NCI-H146 treated with DMSO at 0.1 percent for 48 hours (cell line): ENCODE measurements around the gene ZNF831.

ENCODE experiments used
- DNase-seq: peaks from one replicate; lab custom pipeline; 2025; ENCODE audit not compliant: unreplicated experiment; lab: John Stamatoyannopoulos, UW

ZNF831 gene

DNA sequence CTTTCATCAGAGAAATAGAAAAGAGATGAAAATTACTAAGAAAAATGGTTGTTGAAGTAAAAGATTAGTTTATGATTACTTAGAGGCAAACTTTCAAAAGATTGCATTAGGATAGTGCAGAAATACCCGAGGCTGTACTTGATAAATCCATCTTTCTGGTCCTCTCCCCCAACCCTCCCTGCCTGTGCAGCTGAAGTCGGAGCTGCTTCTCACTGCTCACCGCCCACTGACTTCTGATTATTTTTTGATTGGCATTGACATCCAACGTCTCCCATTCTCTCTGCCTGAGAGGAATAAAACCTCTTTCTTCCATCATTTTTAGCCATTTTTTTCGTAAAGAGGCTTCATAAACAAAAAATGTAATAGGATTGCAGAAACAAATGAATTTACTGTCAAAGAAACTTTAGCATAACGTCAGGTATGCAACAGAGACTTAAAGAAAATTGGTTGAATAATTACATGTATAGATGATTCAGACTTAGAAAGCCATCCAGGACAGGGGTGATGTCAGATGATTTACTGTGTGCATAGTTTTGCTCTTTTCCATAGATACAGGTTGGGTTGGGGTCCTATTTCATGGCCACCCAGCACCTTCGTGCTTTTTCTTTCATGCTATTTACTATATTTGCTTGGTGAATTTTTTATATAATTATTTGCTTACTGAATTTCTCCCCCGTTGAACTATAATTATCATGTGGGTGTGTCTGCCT is 83.2 kb downstream of the ZNF831 start:
- no peak for DNase-seq

DNA sequence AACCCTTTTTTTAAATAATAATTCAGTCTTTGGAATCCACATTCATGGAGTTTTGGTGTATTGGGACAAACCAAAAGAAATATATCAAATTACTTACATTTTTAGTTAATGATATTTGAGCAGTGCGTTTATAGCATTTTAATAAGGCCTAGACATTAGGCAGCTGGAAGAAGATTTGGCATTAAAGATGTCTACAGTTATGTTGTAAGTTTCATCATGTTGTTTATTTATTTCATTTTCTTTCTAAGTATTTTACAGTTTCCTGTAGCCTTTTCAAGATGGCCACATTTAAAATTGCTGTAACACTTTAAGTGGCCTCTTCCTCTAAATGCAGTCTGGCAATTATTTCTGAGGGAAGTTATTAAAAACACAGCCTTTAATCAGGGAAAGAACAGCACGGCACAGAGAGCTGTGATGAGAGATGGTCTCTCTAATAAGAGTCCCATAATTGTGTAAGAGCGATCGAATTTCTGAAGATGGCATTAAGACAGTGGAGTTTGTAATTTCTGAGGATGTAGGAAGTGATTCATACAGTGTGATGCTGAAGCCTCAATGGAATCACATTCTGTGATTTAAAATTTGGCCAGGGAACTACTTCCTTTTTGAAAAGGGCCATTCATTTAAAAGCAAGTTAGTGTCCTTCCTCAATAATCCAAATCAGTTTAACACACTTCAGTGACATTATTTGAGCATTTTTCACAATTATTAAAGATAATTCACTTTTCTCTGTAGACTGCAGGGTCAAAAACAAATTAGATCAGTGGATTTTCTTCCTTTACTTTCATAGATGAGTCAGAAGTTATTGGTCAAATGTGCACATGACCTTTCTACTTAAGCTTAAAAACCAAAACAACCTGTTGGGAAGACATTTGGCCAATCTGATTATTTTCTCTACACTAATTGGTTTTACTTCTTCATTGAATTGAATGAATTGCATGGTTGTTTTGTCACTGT is 84.4 kb downstream of the ZNF831 start:
- DNase-seq = no peak

DNA sequence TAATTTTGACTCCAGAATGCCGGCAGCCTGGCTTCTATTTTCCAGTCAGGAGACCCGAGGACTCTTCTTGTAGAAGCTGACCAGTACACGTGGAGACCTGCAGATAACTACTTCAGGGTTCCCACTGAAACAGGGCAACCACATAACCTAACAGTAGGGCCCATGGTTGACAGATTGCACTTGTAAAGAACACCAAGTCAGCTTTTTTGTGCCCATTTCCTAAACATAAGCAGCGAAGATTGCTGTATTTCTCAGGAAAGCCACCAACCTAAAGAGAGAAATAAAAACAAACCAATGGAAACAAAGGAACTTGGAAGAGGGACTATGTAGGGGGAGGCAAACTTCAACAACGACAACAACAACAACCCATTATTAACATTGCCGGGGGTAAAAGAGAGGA is 86.7 kb downstream of the ZNF831 start:
- DNase-seq = no peak

DNA sequence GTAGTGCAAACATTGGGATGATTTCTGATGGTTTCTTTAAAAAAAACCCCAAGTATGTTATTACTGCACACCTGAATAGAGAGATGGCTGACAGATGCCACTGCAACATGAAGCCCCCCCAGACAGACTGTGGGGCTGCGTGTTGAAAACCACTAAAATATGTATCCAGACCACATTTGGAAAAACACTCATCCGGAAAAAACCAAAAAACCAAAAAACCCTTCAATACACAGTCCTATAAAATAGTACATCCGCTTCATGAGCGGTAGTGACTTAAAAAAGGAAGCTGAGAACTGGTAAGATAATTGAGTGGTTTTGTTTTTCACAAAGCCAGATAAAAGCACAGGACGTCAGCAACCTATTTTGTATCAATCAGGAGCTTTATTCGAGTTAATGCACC is 89.7 kb downstream of the ZNF831 start:
- no peak for DNase-seq

- DNase-seq = no peak
These were observed 90.2 kb downstream of the ZNF831 start for GRCh38 chr20:59253779-59254319.

GRCh38 chr20:59255256-59255655 is 91.6 kb downstream of the ZNF831 start:
- DNase-seq = no peak

DNA sequence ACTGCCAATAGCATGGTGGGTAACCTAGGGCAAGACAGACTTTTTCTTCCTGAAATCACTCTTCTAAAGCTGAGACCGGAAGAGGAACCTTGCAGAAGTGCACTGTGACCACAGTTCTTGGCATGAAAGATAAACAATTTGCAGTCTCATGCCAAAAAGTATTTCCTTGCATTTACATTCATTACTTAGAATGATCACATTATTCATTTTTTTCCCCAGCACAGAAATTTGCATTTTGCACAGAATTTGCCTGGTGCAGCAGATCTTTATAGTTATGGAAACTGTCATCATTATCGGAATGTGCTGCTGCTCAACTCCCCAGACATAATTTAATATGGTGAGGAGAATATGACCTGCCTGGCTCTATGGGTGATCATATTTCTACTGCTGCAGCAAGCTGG is 94.6 kb downstream of the ZNF831 start:
- DNase-seq = no peak

DNA sequence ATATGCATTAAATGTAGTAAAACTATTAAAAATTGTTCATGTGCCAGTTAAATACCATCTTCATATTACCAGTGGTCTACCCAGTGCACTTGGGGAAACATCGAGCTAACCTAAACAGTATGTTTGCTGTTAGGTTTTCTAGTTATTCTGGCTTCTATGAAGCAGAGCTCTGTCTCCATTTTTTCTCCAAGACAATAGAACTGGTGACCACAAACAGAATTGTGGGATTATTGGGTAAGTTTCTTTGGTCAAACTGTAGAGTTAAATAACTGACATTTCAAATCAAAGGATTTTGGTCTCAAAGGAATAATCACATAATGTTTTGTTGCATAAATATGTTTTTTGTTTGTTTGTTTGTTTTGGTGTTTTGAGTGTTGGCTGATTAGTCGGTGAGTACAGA is 96.3 kb downstream of the ZNF831 start:
- no peak for DNase-seq

DNA sequence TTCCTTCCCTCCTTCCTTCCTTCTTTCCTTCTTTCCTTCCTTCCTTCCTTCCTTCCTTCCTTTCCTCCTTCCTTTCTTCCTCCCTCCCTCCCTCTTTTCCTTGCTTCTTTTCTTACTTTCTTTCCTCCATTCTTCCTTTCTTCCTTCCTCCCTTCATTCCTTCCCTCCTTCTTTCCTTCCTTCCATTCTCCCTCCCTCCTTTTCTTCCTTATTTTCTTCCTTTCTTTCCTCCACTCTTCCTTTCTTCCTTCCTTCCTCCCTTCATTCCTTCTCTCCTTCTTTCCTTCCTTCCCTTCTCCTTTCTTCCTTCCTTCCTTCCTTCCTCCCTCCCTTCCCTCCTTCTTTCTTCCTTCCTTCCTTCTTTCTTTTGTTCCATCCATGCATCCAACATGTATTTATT is 101.7 kb downstream of the ZNF831 start:
- DNase-seq = no peak

GRCh38 chr20:59268870-59269269 is 105.2 kb downstream of the ZNF831 start:
- DNase-seq = no peak

GRCh38 chr20:59269411-59270025 is 105.9 kb downstream of the ZNF831 start:
- no peak for DNase-seq

GRCh38 chr20:59270380-59270779 is 106.8 kb downstream of the ZNF831 start:
- no peak for DNase-seq

DNA sequence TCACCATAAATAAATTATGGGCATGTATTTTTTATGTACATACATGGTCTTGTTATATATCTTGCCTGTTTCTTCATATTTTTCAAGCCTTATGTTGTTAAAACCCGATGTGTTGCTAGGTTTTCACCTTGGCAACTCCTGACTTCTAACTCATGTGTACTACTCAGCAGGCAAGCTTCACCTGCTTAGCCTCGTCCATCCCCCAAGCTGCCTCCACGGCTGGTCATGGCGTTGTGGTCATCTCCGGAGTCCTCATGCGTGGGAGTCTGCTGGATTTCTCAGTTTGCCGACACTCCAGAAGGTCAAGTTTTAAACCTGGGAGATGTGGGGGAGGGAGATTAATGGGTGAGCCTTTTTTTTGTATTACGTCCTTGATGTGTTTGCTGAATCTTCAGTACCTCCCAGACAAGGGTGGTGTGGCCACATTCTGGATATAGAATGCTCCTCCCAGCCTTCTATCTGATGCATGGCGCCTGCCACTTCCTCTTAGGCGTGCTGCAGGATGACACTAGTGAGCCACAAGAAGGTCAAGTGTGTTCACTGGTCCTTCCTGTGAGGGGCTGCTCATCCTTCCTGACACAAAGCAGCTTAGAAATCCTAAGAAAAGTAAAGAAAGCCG is 110.2 kb downstream of the ZNF831 start:
- DNase-seq = no peak

DNA sequence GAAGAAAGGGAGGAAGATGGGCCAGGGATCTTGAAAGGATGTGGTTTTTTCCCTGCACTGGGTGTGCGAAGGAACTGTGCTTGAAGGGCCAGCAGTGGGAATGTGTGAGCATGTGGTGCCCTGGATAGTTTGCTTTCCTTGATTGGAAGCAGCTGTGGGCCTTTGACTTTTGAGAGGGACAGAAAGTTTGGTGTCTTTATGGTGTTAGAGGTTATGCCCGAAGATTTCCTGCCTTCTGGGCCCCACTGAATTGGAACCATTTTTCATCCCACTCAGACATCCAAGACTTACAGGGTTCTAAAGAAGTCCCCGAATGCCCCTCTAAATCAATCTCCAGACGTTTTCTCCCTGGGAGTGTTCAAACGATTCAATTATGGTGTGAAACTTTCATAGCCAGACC is 113.3 kb downstream of the ZNF831 start:
- no peak for DNase-seq

GRCh38 chr20:59284470-59284869 is 120.8 kb downstream of the ZNF831 start:
- DNase-seq = no peak

DNA sequence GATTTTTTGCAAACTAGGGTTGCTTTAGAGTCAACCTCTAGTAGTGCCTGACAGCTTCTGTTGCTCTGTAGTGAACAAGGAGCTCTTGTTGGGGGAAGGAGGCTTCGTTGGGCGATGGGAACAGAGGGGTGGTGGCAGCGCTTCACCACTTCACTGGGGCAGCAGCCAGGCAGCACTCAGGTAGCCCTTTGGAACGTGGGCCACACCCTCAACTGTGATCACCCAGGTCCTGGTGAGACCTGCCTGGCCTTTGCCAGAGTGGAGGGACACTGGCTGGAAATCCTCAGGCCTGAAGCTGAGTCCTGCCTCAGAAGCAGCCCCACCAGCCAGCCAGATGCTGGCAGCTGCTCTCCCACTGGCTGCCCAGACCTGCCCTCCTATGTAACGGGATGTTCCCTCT is 126.4 kb downstream of the ZNF831 start:
- DNase-seq = no peak

GRCh38 chr20:59291740-59292383 is 128.2 kb downstream of the ZNF831 start:
- DNase-seq = no peak

GRCh38 chr20:59295531-59295930 is 131.9 kb downstream of the ZNF831 start:
- DNase-seq = no peak

GRCh38 chr20:59297686-59298085 is 134.1 kb downstream of the ZNF831 start:
- DNase-seq = no peak

DNA sequence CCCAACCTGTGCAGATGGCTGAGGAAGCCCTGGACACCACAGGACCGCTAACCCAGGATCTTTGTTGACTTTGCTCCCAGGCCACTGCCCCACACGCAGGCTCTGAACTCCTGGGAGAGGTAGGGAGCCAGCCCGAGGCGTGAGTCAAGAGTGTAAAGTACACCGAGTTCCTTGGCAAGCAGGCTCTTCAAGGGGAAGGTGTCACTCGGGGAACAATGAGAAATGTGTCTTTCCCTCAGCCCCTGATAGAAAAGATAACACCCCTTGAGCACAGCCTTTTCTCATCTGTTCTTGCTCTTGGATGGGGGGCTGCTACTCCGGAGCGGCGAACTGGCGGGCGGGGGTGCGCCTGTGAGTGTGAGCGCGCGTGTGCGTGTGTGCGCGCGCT is 136.3 kb downstream of the ZNF831 start:
- no peak for DNase-seq
